Cardiac muscle cell (in vitro differentiated cells and primary cell): ENCODE results near the gene PDZD2. TPM values are rescaled to one million over a fixed set of nuclear protein-coding genes. Genes with fewer than 3 reads are reported as not detected.

Source experiments
- DNase-seq, 2 donors: peaks; one replicate each; pipeline versions ENCODE4 v3.0.0 to v3.0.0-alpha.2; 2010 to 2017; ENCODE audit warnings: low read depth in 1 of 2, low spot score in 1 of 2
- H3K27ac ChIP-seq: fragments of 200-600 bp; sonication (generic); 2 replicates; pipeline ENCODE4 v1.5.1; 2016
- H3K27me3 ChIP-seq: fragments of 200-600 bp; sonication (generic); 2 replicates; pipeline ENCODE4 v1.6.0; 2016; ENCODE audit warnings: control low read depth
- H3K36me3 ChIP-seq: fragments of 200-600 bp; sonication (generic); 2 replicates; pipeline ENCODE4 v1.5.1; 2016; ENCODE audit warnings: control low read depth
- H3K4me1 ChIP-seq: fragments of 200-600 bp; sonication (generic); 2 replicates; pipeline ENCODE4 v1.8.1; 2017; ENCODE audit warnings: low read depth, mild to moderate bottlenecking, mixed run types
- H3K4me3 ChIP-seq: fragments of 200-600 bp; sonication (generic); 2 replicates; pipeline ENCODE4 v1.5.1; 2016; ENCODE audit warnings: mild to moderate bottlenecking
- H3K9me3 ChIP-seq: fragments of 200-600 bp; sonication (generic); 2 replicates; pipeline ENCODE4 v1.5.1; 2017; ENCODE audit warnings: low read depth, mild to moderate bottlenecking, control low read depth
- polyA plus RNA-seq: library from polyadenylated mRNA; unstranded; fragments of >200 nt; fragmentation: Nextera tagmentation; extraction: Ambion mirVana; gene quantifications from 2 replicates; pipeline ENCODE4 v1.2.1, GENCODE V29; 2016
- total RNA-seq: library from RNA; depleted of rRNA; stranded (reverse); fragments of >200 nt; gene quantifications from 2 replicates; pipeline ENCODE4 v1.2.3, GENCODE V29; 2016
- TF ChIP-seq, protein P1 (sequence below): IDR thresholded peaks from 2 replicates; pipeline ENCODE4 v1.5.1; 2012; ENCODE audit warnings: low read depth, mild to moderate bottlenecking, low read length

Gene PDZD2
- total and polyA plus RNA-seq, 2 experiments from 2014 or later = 3.0 to 3.5 TPM

DNA sequence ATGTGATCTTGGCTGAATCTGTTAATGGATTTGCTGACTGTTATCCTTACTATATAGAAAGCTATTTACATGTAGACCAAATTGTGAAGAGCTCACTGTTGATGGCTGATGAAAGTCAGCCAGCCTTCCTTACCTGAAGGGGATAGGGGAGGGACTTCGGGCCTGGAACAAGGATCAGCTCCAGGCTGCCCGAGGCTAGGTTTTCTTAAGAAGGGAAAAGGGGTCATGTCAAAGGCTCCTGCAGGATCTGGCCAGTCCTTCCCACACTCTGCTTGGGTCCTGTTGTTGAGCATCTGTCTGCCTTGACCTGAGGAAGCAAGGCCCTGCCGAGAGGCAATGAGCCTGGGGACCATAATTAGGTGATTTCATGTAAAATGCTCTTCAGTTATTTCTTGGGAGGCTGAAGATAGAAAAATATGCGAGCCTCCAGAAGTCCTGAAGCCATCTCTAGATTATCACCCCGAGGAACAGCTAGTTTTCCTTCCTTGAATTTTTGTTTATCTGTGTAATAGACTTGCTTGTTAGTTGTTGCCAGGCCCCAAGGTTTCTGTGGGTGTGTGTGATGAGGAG is 261.4 kb downstream of the PDZD2 start:
- Histone ChIP-seq H3K36me3 (no peaks in the 10 kb centered on the region), H3K4me1 (no peaks in the 10 kb centered on the region), H3K27ac (no peak overlapping the region), H3K9me3 (peaks cover 3% of the 10 kb centered on the region), H3K4me3 (no peak overlapping the region), H3K27me3 (no peaks in the 10 kb centered on the region)
- no peak for DNase-seq
- TF ChIP-seq, protein P1, sequence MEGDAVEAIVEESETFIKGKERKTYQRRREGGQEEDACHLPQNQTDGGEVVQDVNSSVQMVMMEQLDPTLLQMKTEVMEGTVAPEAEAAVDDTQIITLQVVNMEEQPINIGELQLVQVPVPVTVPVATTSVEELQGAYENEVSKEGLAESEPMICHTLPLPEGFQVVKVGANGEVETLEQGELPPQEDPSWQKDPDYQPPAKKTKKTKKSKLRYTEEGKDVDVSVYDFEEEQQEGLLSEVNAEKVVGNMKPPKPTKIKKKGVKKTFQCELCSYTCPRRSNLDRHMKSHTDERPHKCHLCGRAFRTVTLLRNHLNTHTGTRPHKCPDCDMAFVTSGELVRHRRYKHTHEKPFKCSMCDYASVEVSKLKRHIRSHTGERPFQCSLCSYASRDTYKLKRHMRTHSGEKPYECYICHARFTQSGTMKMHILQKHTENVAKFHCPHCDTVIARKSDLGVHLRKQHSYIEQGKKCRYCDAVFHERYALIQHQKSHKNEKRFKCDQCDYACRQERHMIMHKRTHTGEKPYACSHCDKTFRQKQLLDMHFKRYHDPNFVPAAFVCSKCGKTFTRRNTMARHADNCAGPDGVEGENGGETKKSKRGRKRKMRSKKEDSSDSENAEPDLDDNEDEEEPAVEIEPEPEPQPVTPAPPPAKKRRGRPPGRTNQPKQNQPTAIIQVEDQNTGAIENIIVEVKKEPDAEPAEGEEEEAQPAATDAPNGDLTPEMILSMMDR = no peak

- H3K36me3 ChIP-seq = no peaks in the 10 kb centered on the region
- TF ChIP-seq, protein P1 = no peak
- no peaks in the 10 kb centered on the region for H3K4me1 ChIP-seq
- DNase-seq = peak in 1 of 2 donors; percentile 27
- no peaks in the 10 kb centered on the region for H3K27me3 ChIP-seq
- peaks cover 3% of the 10 kb centered on the region for H3K9me3 ChIP-seq
- no peak overlapping the region for H3K4me3 ChIP-seq
- no peak overlapping the region for H3K27ac ChIP-seq
Measured at GRCh38 chr5:31901807-31902530, 263.0 kb downstream of the PDZD2 start.

GRCh38 chr5:31908396-31908795 is 269.5 kb downstream of the PDZD2 start:
- Histone ChIP-seq H3K27ac (no peak overlapping the region), H3K4me1 (peaks cover 2% of the 10 kb centered on the region), H3K27me3 (no peaks in the 10 kb centered on the region), H3K4me3 (no peak overlapping the region), H3K36me3 (no peaks in the 10 kb centered on the region), H3K9me3 (no peaks in the 10 kb centered on the region)
- TF ChIP-seq, protein P1 = no peak
- no peak for DNase-seq

- H3K27me3 ChIP-seq = no peaks in the 10 kb centered on the region
- H3K27ac ChIP-seq = no peak overlapping the region
- TF ChIP-seq, protein P1 = no peak
- H3K4me3 ChIP-seq = no peak overlapping the region
- H3K9me3 ChIP-seq = no peaks in the 10 kb centered on the region
- H3K36me3 ChIP-seq = no peaks in the 10 kb centered on the region
- no peak for DNase-seq
- H3K4me1 ChIP-seq = peaks cover 5% of the 10 kb centered on the region
Measured at GRCh38 chr5:31909073-31909472, 270.1 kb downstream of the PDZD2 start.

DNA sequence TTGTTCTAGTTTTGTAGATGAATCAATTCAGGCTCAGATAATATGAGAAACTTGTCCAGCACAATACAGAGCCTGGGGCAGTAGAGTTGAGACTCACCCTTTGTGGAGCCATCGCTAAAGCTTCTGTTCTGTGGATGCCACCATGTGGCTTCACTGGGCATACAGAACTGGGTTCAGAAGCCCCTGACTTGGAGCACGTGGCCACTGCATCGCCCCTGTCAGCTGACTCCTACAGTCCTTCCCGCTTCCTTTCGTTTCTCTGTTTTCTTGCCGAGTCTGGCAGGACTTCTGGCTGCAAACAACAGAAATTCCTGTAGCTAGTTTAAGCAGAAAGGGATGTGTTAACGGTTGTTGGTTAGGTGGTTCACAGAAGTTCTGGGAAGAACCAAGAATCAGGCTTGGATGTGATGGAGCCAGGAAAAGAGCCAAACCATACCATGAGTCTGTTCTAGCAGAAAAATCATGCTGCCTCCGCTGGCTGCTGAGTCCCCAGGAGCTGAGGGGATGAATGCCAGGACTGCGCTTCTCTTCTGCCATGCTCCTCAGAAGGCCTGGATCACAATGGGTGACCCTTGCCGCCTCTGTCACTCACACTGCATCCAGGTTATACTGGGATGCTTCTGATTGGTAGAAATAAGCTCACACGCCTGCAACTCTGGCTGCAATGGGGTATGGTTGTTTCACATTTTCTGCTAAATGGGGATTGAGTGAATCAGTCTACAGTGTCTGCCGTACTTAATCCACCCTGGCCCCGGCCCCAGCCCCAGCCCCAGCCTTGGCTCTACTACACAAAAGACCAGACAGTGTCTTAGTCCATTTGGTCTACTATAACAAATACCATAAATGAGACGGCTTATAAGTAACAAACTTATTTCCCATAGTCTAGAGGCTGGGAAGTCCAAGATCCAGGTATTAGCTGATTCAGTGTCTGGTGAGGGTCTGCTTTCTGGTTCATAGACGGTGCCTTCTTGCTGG is 272.6 kb downstream of the PDZD2 start:
- no peak for DNase-seq
- no peaks in the 10 kb centered on the region for H3K36me3 ChIP-seq
- TF ChIP-seq, protein P1 = no peak
- no peaks in the 10 kb centered on the region for H3K27me3 ChIP-seq
- H3K4me1 ChIP-seq = peaks cover 5% of the 10 kb centered on the region
- no peak overlapping the region for H3K4me3 ChIP-seq
- H3K27ac ChIP-seq = no peak overlapping the region
- no peaks in the 10 kb centered on the region for H3K9me3 ChIP-seq
